Suprapubic skin (tissue), 3 donors: ENCODE measurements around the gene VLDLR.

Experiments used
- POLR2AphosphoS5 ChIP-seq, 3 donors: sonication (generic); formaldehyde crosslinking; IDR thresholded peaks; one replicate each; pipeline ENCODE4 v1.6.1; 2017; ENCODE audit warnings: antibody characterized with exemption in 3 of 3
- TF ChIP-seq, protein P1 (sequence below), 2 donors: fragments of 200-600 bp in 1 of 2; fragments of 450-650 bp in 1 of 2; sonication (generic) in 1 of 2; IDR thresholded peaks; one replicate each; pipeline ENCODE4 v1.5.1; 2016 to 2019; ENCODE audit warnings: antibody characterized with exemption in 2 of 2, mild to moderate bottlenecking in 1 of 2, moderate library complexity in 1 of 2

- TF ChIP-seq, protein P1, sequence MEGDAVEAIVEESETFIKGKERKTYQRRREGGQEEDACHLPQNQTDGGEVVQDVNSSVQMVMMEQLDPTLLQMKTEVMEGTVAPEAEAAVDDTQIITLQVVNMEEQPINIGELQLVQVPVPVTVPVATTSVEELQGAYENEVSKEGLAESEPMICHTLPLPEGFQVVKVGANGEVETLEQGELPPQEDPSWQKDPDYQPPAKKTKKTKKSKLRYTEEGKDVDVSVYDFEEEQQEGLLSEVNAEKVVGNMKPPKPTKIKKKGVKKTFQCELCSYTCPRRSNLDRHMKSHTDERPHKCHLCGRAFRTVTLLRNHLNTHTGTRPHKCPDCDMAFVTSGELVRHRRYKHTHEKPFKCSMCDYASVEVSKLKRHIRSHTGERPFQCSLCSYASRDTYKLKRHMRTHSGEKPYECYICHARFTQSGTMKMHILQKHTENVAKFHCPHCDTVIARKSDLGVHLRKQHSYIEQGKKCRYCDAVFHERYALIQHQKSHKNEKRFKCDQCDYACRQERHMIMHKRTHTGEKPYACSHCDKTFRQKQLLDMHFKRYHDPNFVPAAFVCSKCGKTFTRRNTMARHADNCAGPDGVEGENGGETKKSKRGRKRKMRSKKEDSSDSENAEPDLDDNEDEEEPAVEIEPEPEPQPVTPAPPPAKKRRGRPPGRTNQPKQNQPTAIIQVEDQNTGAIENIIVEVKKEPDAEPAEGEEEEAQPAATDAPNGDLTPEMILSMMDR (IDR thresholded peaks at IDR 0.05), result no peak
- TF ChIP-seq POLR2AphosphoS5 (IDR thresholded peaks at IDR 0.05), result no peak
Measured at GRCh38 chr9:2634153-2634552, 12.6 kb downstream of the VLDLR start.
